Measurements from ENCODE around the gene INTS2. TPM values are rescaled to one million over a fixed set of nuclear protein-coding genes. Genes with fewer than 3 reads are reported as not detected.
"Not testable (repeated sequence)": the region's sequence is repeated elsewhere in the genome, so short reads cannot be mapped to it uniquely, and the experiment has no call there.

Gene INTS2
- total RNA-seq, 3 donors from 2014 or later, result 8.3 to 15.2 (median 11.8) TPM

GRCh38 chr17:61822326-61823285 is 105.2 kb downstream of the INTS2 start:
- no peaks in the 10 kb centered on the region for H3K36me3 ChIP-seq
- no peak for DNase-seq (ENCODE audit: low spot score in 2 of 2)
- no peak overlapping the region for H3K27ac ChIP-seq
- TF ChIP-seq, protein P1, sequence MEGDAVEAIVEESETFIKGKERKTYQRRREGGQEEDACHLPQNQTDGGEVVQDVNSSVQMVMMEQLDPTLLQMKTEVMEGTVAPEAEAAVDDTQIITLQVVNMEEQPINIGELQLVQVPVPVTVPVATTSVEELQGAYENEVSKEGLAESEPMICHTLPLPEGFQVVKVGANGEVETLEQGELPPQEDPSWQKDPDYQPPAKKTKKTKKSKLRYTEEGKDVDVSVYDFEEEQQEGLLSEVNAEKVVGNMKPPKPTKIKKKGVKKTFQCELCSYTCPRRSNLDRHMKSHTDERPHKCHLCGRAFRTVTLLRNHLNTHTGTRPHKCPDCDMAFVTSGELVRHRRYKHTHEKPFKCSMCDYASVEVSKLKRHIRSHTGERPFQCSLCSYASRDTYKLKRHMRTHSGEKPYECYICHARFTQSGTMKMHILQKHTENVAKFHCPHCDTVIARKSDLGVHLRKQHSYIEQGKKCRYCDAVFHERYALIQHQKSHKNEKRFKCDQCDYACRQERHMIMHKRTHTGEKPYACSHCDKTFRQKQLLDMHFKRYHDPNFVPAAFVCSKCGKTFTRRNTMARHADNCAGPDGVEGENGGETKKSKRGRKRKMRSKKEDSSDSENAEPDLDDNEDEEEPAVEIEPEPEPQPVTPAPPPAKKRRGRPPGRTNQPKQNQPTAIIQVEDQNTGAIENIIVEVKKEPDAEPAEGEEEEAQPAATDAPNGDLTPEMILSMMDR (IDR thresholded peaks at IDR 0.05), result no peak
- TF ChIP-seq POLR2A (IDR thresholded peaks at IDR 0.05) (no peak), POLR2AphosphoS5 (IDR thresholded peaks at IDR 0.05) (no peak)
- no peak overlapping the region for H3K4me3 ChIP-seq
- no peaks in the 10 kb centered on the region for H3K4me1 ChIP-seq
- H3K9me3 ChIP-seq, result no peaks in the 10 kb centered on the region
- intact Hi-C loops (cut with DNase I; ENCODE audit: low total_unique reads), result no loop called here
- no peaks in the 10 kb centered on the region for H3K27me3 ChIP-seq

- Histone ChIP-seq H3K4me3 (no peak overlapping the region), H3K27ac (no peak overlapping the region), H3K4me1 (no peaks in the 10 kb centered on the region), H3K9me3 (no peaks in the 10 kb centered on the region), H3K36me3 (no peaks in the 10 kb centered on the region), H3K27me3 (no peaks in the 10 kb centered on the region)
- DNase-seq (ENCODE audit: low spot score in 2 of 2), result no peak
- TF ChIP-seq POLR2AphosphoS5 (IDR thresholded peaks at IDR 0.05) (no peak), POLR2A (IDR thresholded peaks at IDR 0.05) (no peak)
- intact Hi-C loops (cut with DNase I; ENCODE audit: low total_unique reads), result no loop called here
These were observed 106.1 kb downstream of the INTS2 start for GRCh38 chr17:61821655-61822054.

DNA sequence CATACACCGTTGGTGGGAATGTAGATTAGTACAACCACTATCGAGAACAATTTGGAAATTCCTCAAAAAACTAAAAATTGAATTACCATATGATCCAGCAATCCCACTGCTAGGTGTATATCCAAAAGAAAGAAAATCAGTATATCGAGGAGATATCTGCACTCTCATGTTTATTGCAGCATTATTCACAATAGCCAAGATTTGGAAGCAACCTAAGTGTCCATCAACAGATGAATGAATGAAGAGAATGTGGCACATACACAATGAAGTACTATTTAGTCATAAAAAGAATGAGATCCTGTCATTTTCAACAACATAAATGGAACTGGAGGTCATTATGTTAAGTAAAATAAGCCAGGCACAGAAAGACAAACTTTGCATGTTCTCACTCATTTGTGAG is 108.5 kb downstream of the INTS2 start:
- H3K4me1 ChIP-seq; DNase-seq (ENCODE audit: low spot score in 2 of 2); H3K36me3 ChIP-seq; intact Hi-C loops (cut with DNase I; ENCODE audit: low total_unique reads); H3K4me3 ChIP-seq; H3K27me3 ChIP-seq; H3K27ac ChIP-seq; H3K9me3 ChIP-seq: not testable (repeated sequence)

DNA sequence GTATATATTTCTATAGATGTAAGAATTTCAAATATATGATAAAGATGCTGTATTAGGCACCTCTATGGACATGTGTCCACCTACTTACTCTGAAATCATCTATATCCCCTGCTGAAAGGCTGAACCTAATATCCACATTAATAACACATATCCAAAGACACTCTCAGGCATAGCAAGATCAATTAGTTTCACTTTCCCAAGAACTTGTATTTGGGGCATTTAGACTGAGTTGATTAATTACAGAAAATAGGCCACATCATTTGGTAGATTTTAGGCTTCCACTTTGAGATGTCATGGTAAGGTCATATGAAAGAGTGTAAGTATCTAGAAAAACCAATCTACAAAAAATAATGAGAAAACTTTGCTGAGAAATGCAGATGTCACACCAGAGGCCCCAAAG is 109.6 kb downstream of the INTS2 start:
- Histone ChIP-seq H3K27me3 (no peaks in the 10 kb centered on the region), H3K4me1 (no peaks in the 10 kb centered on the region), H3K4me3 (no peak overlapping the region), H3K27ac (no peak overlapping the region), H3K9me3 (no peaks in the 10 kb centered on the region), H3K36me3 (no peaks in the 10 kb centered on the region)
- TF ChIP-seq POLR2A (IDR thresholded peaks at IDR 0.05) (no peak), POLR2AphosphoS5 (IDR thresholded peaks at IDR 0.05) (no peak)
- TF ChIP-seq, protein P1 (IDR thresholded peaks at IDR 0.05), result no peak
- intact Hi-C loops (cut with DNase I; ENCODE audit: low total_unique reads), result no loop called here
- no peak for DNase-seq (ENCODE audit: low spot score in 2 of 2)

DNA sequence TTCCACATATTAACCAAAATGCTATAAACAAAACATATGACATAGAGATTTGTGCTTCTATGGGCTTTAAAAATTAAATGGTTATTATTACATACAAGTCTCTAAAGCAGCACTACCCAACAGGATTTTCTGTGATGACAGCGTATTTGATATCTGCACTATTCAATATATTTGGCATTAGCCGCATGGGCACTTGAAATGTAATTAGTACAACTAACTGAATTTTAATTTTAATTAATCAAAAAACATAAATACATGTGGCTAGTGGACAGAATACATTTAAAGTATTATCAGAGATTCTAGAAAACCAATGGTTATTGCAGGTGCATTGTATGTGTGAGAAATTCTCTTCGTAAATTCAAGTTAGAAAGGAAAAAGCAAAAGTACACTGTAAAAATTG is 110.3 kb downstream of the INTS2 start:
- intact Hi-C loops (cut with DNase I; ENCODE audit: low total_unique reads), result no loop called here
- TF ChIP-seq, protein P1 (IDR thresholded peaks at IDR 0.05), result no peak
- TF ChIP-seq POLR2AphosphoS5 (IDR thresholded peaks at IDR 0.05) (no peak), POLR2A (IDR thresholded peaks at IDR 0.05) (no peak)
- no peak for DNase-seq (ENCODE audit: low spot score in 2 of 2)
- Histone ChIP-seq H3K27me3 (no peaks in the 10 kb centered on the region), H3K27ac (no peak overlapping the region), H3K36me3 (no peaks in the 10 kb centered on the region), H3K4me1 (no peaks in the 10 kb centered on the region), H3K9me3 (no peaks in the 10 kb centered on the region), H3K4me3 (no peak overlapping the region)

GRCh38 chr17:61816538-61816937 is 111.2 kb downstream of the INTS2 start:
- intact Hi-C loops (cut with DNase I; ENCODE audit: low total_unique reads), result no loop called here
- DNase-seq (ENCODE audit: low spot score in 2 of 2), result no peak
- TF ChIP-seq POLR2AphosphoS5 (IDR thresholded peaks at IDR 0.05) (no peak), POLR2A (IDR thresholded peaks at IDR 0.05) (no peak)
- TF ChIP-seq, protein P1 (IDR thresholded peaks at IDR 0.05), result no peak
- Histone ChIP-seq H3K27me3 (no peaks in the 10 kb centered on the region), H3K4me1 (no peaks in the 10 kb centered on the region), H3K9me3 (no peaks in the 10 kb centered on the region), H3K27ac (no peak overlapping the region), H3K4me3 (no peak overlapping the region), H3K36me3 (no peaks in the 10 kb centered on the region)

Measured in breast epithelium (tissue), 4 donors.